RWPE2 (cell line): ENCODE results near the gene ZNF621.

Experiments used
- ATAC-seq: fragments of 200-7000 bp; cut with Tn5 transposase; 3 replicates; pipeline ENCODE4 v1.9.1; 2021; ENCODE audit warnings: low read depth
- DNase-seq: peaks from one replicate; pipeline ENCODE4 v3.0.0-alpha.2; 2020; ENCODE audit warnings: low spot score
- H3K27ac ChIP-seq: fragments of 450-650 bp; 2 replicates; pipeline ENCODE4 v1.5.1; 2017; ENCODE audit warnings: mild to moderate bottlenecking; ENCODE audit not compliant: poor library complexity, severe bottlenecking
- H3K27me3 ChIP-seq: fragments of 250-450 bp; sonication (Bioruptor Pico); 2 replicates; pipeline ENCODE4 v1.5.1; 2021; ENCODE audit warnings: mild to moderate bottlenecking, moderate library complexity; ENCODE audit not compliant: insufficient read depth, poor library complexity, severe bottlenecking
- H3K36me3 ChIP-seq: fragments of 250-450 bp; sonication (Bioruptor Pico); 2 replicates; pipeline ENCODE4 v1.5.1; 2020; ENCODE audit warnings: low read depth, mild to moderate bottlenecking, moderate library complexity
- H3K4me1 ChIP-seq: fragments of 250-450 bp; sonication (Bioruptor Pico); 2 replicates; pipeline ENCODE4 v1.5.1; 2021; ENCODE audit warnings: mild to moderate bottlenecking, moderate library complexity; ENCODE audit not compliant: insufficient read depth, poor library complexity, severe bottlenecking
- H3K4me3 ChIP-seq: fragments of 250-450 bp; sonication (Bioruptor Pico); 2 replicates; pipeline ENCODE4 v1.5.1; 2021; ENCODE audit warnings: mild to moderate bottlenecking, moderate library complexity; ENCODE audit not compliant: severe bottlenecking
- H3K9me3 ChIP-seq: fragments of 250-450 bp; sonication (Bioruptor Pico); 2 replicates; pipeline ENCODE4 v1.5.1; 2021; ENCODE audit warnings: mild to moderate bottlenecking, moderate library complexity; ENCODE audit not compliant: severe bottlenecking
- CTCF ChIP-seq: fragments of 450-650 bp; IDR thresholded peaks from one replicate; pipeline ENCODE4 v1.5.1; 2017; ENCODE audit warnings: mild to moderate bottlenecking, moderate library complexity; ENCODE audit not compliant: poor library complexity, severe bottlenecking

Gene ZNF621

GRCh38 chr3:40524222-40524567 is 565 bp upstream of the ZNF621 start:
- Histone ChIP-seq H3K9me3 (no peaks in the 10 kb centered on the region), H3K4me1 (no peaks in the 10 kb centered on the region), H3K4me3 (peak overlapping the region; percentile 85), H3K36me3 (peaks cover 29% of the 10 kb centered on the region), H3K27ac (peak overlapping the region; percentile 46), H3K27me3 (no peaks in the 10 kb centered on the region)
- TF ChIP-seq CTCF, result no peak
- no peak for DNase-seq
- no peak; the same call in 2 of the 3 replicates for ATAC-seq

- no peak for TF ChIP-seq CTCF
- DNase-seq (no peak), ATAC-seq (no peak)
- no peaks in the 10 kb centered on the region for H3K4me1 ChIP-seq
- H3K27ac ChIP-seq, result no peak overlapping the region
- peaks cover 72% of the 10 kb centered on the region for H3K36me3 ChIP-seq
- no peaks in the 10 kb centered on the region for H3K9me3 ChIP-seq
- H3K27me3 ChIP-seq, result no peaks in the 10 kb centered on the region
- no peak overlapping the region for H3K4me3 ChIP-seq
Observed at GRCh38 chr3:40528426-40528825, 3.7 kb downstream of the ZNF621 start.

GRCh38 chr3:40532252-40532651 is 7.5 kb downstream of the ZNF621 start:
- ATAC-seq (no peak), DNase-seq (no peak)
- H3K9me3 ChIP-seq, result no peaks in the 10 kb centered on the region
- H3K27me3 ChIP-seq, result no peaks in the 10 kb centered on the region
- peaks cover 91% of the 10 kb centered on the region for H3K36me3 ChIP-seq
- no peak overlapping the region for H3K27ac ChIP-seq
- TF ChIP-seq CTCF, result no peak
- H3K4me1 ChIP-seq, result no peaks in the 10 kb centered on the region
- H3K4me3 ChIP-seq, result no peak overlapping the region

GRCh38 chr3:40534283-40534682 is 9.5 kb downstream of the ZNF621 start:
- Histone ChIP-seq H3K4me1 (no peaks in the 10 kb centered on the region), H3K27me3 (no peaks in the 10 kb centered on the region), H3K4me3 (no peak overlapping the region), H3K9me3 (no peaks in the 10 kb centered on the region), H3K36me3 (peaks cover 78% of the 10 kb centered on the region), H3K27ac (no peak overlapping the region)
- DNase-seq (no peak), ATAC-seq (no peak)
- no peak for TF ChIP-seq CTCF

GRCh38 chr3:40546816-40547215 is 22.1 kb downstream of the ZNF621 start:
- no peak for TF ChIP-seq CTCF
- DNase-seq, result no peak
- peak; percentile 80 for ATAC-seq
- H3K9me3 ChIP-seq, result no peaks in the 10 kb centered on the region
- no peak overlapping the region for H3K4me3 ChIP-seq
- no peaks in the 10 kb centered on the region for H3K36me3 ChIP-seq
- H3K27me3 ChIP-seq, result no peaks in the 10 kb centered on the region
- H3K4me1 ChIP-seq, result no peaks in the 10 kb centered on the region
- no peak overlapping the region for H3K27ac ChIP-seq
